ACC112 (cell line): Measurements from ENCODE around the gene PFKL.

Source experiments
- H2AFZ ChIP-seq: fragments of 200-600 bp; sonication (generic); one replicate; pipeline ENCODE4 v1.6.0; 2017; ENCODE audit warnings: antibody characterized with exemption, low read length; ENCODE audit not compliant: unreplicated experiment
- H3K27ac ChIP-seq: fragments of 200-600 bp; sonication (generic); 2 replicates; pipeline ENCODE4 v1.5.1; 2014; ENCODE audit warnings: low read depth, mild to moderate bottlenecking, antibody characterized with exemption, low read length, moderate library complexity
- H3K27me3 ChIP-seq: fragments of 200-600 bp; sonication (generic); 2 replicates; pipeline ENCODE4 v1.6.1; 2014; ENCODE audit warnings: mild to moderate bottlenecking, antibody characterized with exemption, low read length, moderate library complexity, mixed read lengths; ENCODE audit not compliant: insufficient read depth
- H3K36me3 ChIP-seq: fragments of 200-600 bp; sonication (generic); 2 replicates; pipeline ENCODE4 v1.6.1; 2016; ENCODE audit warnings: mild to moderate bottlenecking, antibody characterized with exemption, low read length, moderate library complexity, mixed read lengths; ENCODE audit not compliant: insufficient read depth
- H3K4me1 ChIP-seq: fragments of 200-600 bp; sonication (generic); one replicate; pipeline ENCODE4 v1.6.1; 2016; ENCODE audit warnings: low read length, mixed read lengths; ENCODE audit not compliant: insufficient read depth, unreplicated experiment, control insufficient read depth
- H3K4me3 ChIP-seq: fragments of 200-600 bp; sonication (generic); 2 replicates; pipeline ENCODE4 v1.5.1; 2014; ENCODE audit warnings: mild to moderate bottlenecking, low read depth, low read length
- H3K79me2 ChIP-seq: fragments of 200-600 bp; sonication (generic); one replicate; pipeline ENCODE4 v1.6.0; 2016; ENCODE audit warnings: low read length; ENCODE audit not compliant: control insufficient read depth, unreplicated experiment, insufficient read depth

Gene PFKL

DNA sequence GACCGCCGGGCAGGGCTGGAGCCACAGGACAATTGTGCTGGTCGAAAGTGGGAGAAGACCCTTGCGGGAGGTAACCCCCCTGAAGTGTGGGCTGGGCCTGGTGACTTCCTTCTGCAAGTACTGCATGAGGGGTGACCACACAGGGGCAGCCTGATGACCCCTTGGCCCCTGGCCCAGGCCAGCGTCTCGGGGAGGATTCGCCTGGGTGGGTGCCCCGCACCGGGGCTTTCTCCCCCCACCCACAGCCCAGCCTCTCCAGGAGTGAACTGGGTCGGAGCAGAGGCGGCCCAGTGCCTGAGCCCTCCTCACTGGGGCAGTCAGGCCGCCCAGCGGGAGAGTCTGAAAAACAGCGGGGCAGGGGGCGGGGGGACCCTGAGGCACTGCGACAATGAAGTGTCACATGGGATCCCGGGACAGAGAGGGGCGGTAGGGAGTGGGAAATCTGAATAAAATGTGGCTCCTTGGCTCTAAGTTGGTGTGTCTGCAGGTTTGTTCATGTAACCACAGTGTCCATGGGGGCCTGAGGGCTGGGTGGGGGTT lies 36.6 kb upstream of the PFKL start:
- Histone ChIP-seq H3K36me3 (no peaks in the 10 kb centered on the region), H3K27ac (no peak overlapping the region)

GRCh38 chr21:44263768-44264167 lies 36.1 kb upstream of the PFKL start:
- H3K36me3 ChIP-seq: no peaks in the 10 kb centered on the region
- no peak overlapping the region for H3K4me3 ChIP-seq
- H3K79me2 ChIP-seq: no peaks in the 10 kb centered on the region
- no peaks in the 10 kb centered on the region for H3K4me1 ChIP-seq
- H3K27me3 ChIP-seq: no peaks in the 10 kb centered on the region
- H2AFZ ChIP-seq: no peak overlapping the region
- no peak overlapping the region for H3K27ac ChIP-seq

More for the DNA sequence above, 36.6 kb upstream of the PFKL start:
- H3K4me3 ChIP-seq: no peak overlapping the region
- no peaks in the 10 kb centered on the region for H3K27me3 ChIP-seq
- H2AFZ ChIP-seq: no peak overlapping the region
- H3K4me1 ChIP-seq: no peaks in the 10 kb centered on the region
- no peaks in the 10 kb centered on the region for H3K79me2 ChIP-seq

DNA sequence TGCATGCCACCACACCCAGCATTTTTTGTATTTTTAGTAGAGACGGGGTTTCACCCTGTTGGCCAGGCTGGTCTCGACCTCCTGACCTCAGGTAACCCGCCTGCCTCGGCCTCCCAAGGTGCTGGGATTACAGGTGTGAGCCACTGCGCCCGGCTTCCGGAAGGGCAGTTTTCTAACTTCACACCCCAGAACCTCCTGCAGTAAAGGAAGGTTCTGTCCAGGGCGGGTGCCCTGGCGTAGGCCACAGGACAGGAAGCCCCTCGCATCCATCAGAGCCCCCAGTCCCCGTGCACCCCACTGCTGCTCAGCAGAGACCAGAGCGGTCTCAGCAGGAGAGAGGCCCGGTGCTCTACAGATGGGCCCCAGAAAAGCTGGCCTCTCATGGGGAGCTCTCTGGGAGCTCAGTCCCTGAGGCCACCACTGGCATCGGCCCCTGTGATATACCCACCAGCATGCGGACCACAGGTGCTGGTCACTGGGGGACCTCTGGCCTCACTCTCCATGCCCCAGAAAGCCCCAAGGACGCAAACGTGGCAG lies 34.1 kb upstream of the PFKL start:
- no peak overlapping the region for H3K4me3 ChIP-seq
- H3K27me3 ChIP-seq: no peaks in the 10 kb centered on the region
- no peaks in the 10 kb centered on the region for H3K4me1 ChIP-seq
- no peak overlapping the region for H2AFZ ChIP-seq
- no peaks in the 10 kb centered on the region for H3K36me3 ChIP-seq
- no peak overlapping the region for H3K27ac ChIP-seq
- H3K79me2 ChIP-seq: no peaks in the 10 kb centered on the region

GRCh38 chr21:44267655-44268142 lies 32.2 kb upstream of the PFKL start:
- Histone ChIP-seq H3K79me2 (no peaks in the 10 kb centered on the region), H3K4me1 (no peaks in the 10 kb centered on the region), H3K4me3 (no peak overlapping the region), H3K27me3 (no peaks in the 10 kb centered on the region), H3K36me3 (no peaks in the 10 kb centered on the region), H3K27ac (no peak overlapping the region), H2AFZ (no peak overlapping the region)

GRCh38 chr21:44269090-44269489 lies 30.8 kb upstream of the PFKL start:
- H3K79me2 ChIP-seq: no peaks in the 10 kb centered on the region
- H3K4me1 ChIP-seq: no peaks in the 10 kb centered on the region
- H3K4me3 ChIP-seq: no peak overlapping the region
- H2AFZ ChIP-seq: no peak overlapping the region
- no peaks in the 10 kb centered on the region for H3K36me3 ChIP-seq
- no peak overlapping the region for H3K27ac ChIP-seq
- H3K27me3 ChIP-seq: peaks cover 4% of the 10 kb centered on the region; the same call in 1 of the 2 replicates

GRCh38 chr21:44271558-44272283 lies 28.1 kb upstream of the PFKL start:
- no peak overlapping the region for H2AFZ ChIP-seq
- H3K27me3 ChIP-seq: peaks cover 12% of the 10 kb centered on the region; the same call in 1 of the 2 replicates
- H3K36me3 ChIP-seq: no peaks in the 10 kb centered on the region
- H3K4me3 ChIP-seq: no peak overlapping the region
- H3K27ac ChIP-seq: no peak overlapping the region
- no peaks in the 10 kb centered on the region for H3K79me2 ChIP-seq
- no peaks in the 10 kb centered on the region for H3K4me1 ChIP-seq

DNA sequence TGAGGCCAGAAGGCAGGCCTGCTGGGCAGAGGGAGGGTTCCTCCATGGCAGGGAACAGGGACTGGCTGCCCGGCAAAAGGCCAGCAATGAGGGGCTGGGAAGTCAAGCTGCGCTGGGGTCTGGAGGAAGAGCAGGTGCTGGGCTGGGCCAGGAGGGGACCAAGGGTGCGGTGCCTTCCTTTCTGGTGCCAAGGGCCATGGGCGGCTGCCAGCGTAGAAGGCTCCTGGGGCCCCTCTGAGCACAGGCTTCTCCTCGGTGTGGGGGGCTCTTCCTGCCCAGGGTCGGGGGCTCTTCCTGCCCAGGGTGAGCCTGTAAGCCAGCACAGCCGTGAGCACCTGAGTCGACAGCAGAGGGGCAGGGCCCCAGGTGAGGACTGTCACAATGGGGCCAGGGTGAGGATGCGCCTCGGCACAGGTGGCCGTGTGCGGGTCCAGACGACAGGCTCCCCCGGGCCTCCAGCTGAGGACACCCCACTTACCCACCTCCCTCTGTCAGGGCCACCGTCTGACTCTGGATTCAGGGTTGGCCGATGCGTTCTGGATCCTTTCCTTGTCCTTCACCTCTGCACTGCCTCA lies 27.5 kb upstream of the PFKL start:
- Histone ChIP-seq H3K27me3 (peaks cover 12% of the 10 kb centered on the region; the same call in 1 of the 2 replicates), H3K27ac (no peak overlapping the region), H3K4me1 (no peaks in the 10 kb centered on the region), H2AFZ (no peak overlapping the region), H3K4me3 (no peak overlapping the region), H3K79me2 (no peaks in the 10 kb centered on the region), H3K36me3 (no peaks in the 10 kb centered on the region)

GRCh38 chr21:44273046-44273445 lies 26.8 kb upstream of the PFKL start:
- Histone ChIP-seq H3K27ac (no peak overlapping the region), H3K27me3 (peaks cover 12% of the 10 kb centered on the region; the same call in 1 of the 2 replicates), H3K4me1 (no peaks in the 10 kb centered on the region), H2AFZ (no peak overlapping the region), H3K79me2 (no peaks in the 10 kb centered on the region), H3K4me3 (no peak overlapping the region), H3K36me3 (no peaks in the 10 kb centered on the region)

DNA sequence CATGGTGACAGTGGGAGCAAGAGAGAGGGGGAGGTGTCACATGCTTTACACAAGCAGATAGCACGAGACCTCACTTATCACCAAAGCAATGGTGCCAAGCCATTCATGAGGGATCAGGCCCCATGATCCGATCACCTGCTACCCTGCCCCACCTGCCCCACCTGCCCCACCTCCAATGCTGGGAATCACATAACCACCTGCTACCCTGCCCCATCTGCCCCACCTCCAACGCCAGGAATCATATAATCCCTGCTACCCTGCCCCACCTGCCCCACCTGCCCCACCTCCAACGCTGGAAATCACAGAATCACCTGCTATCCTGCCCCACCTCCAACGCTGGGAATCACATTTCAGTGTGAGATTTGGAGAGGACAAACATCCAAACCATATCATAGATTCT lies 24.8 kb upstream of the PFKL start:
- Histone ChIP-seq H3K79me2 (no peaks in the 10 kb centered on the region), H3K27ac (no peak overlapping the region), H2AFZ (no peak overlapping the region), H3K4me3 (no peak overlapping the region), H3K27me3 (peaks cover 12% of the 10 kb centered on the region; the same call in 1 of the 2 replicates), H3K4me1 (no peaks in the 10 kb centered on the region), H3K36me3 (no peaks in the 10 kb centered on the region)

- Histone ChIP-seq H3K4me3 (no peak overlapping the region), H3K36me3 (no peaks in the 10 kb centered on the region), H3K79me2 (no peaks in the 10 kb centered on the region), H2AFZ (no peak overlapping the region), H3K27ac (no peak overlapping the region), H3K27me3 (0 out of 2 replicates have a peak, but pooled peaks cover 5% of the 10 kb centered on the region), H3K4me1 (no peaks in the 10 kb centered on the region)
Observed at GRCh38 chr21:44279354-44280260, 20.2 kb upstream of the PFKL start.
